Activated CD4-positive, CD25-positive, alpha-beta regulatory T cell treated with anti-CD3 and anti-CD28 coated beads, Interleukin-2, amount 50 U/mL, for 16 hours (primary cell): ENCODE measurements around the gene BEAN1.

ENCODE experiments used
- DNase-seq: peaks from one replicate; pipeline ENCODE4 v3.0.0-alpha.2; 2020; ENCODE audit warnings: low read depth, low spot score

Gene BEAN1

DNA sequence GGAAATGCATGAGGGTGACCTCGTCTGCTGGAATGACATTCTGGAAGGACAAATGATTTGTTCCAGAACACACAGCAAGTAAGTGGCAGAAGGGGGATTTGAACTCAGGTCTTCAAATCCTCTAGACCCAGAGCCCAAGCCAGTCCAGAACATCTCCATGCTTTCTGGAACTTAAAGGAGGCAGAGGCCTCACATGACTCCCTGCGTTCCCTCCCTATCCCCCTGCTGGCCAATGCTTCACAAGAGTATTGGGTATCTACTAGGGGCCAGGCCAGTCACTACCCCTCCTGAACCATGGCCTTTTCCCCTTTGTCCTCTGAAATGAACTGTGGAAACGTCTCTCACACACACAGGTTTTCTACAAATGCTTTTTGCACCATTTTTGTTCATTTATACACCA, 7.6 kb upstream of the BEAN1 start:
- DNase-seq, result no peak

DNA sequence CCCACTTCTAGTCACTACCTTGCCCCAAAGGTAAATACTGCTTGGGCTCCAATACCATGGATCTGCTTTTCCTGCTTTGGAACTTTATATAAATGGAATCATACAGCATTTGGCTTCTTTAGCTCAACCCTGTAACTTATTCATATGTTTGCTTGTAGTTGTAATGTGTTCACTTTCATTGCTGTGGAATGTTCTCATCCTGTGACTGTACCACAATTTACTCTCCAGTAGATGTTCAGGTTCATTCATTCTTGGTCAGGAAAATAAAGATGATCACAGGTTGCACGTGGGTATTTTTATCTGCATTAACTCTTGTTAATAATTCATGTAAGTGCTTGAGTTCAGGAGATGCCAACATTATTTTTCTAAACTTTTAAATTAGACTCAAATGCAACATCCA, 6.7 kb upstream of the BEAN1 start:
- no peak for DNase-seq

DNA sequence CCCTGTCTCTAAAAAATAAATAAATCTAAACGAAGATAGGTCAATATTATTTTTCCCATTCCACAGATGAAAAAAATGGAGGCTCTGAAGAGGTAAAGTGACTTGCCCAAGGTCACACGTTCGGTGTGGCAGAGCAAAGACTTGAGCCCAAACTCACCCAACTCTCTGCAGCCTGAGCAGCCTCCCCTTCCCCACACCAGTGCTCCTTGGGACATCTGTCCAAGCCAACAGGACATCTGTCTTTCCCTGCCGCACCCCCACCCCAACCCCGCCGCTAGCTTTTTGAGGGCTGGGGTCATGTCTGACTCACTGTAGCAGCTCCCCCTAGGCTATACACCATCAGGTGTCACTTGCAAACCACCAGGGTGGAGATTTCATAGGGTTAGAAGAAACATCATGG, 5.2 kb upstream of the BEAN1 start:
- no peak for DNase-seq

DNA sequence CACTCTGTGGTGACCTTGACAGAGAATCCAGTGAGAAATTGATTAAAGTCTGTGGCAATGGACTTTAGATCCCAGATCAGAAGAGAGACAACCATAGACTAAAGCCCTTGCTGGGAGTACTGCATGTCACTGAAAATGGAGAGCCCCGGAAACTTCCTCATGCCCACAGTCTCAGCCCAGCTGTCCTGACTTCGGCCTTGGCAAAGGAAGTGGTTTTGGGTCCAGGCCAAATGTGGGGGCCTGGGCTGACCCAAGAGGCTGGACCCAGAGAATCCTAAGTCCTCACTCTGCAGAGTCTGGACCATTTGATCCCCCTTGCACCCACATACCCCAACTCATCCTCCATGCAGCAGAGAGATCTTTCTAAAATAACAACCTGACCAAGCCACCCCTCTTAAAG, 4.7 kb upstream of the BEAN1 start:
- no peak for DNase-seq

DNA sequence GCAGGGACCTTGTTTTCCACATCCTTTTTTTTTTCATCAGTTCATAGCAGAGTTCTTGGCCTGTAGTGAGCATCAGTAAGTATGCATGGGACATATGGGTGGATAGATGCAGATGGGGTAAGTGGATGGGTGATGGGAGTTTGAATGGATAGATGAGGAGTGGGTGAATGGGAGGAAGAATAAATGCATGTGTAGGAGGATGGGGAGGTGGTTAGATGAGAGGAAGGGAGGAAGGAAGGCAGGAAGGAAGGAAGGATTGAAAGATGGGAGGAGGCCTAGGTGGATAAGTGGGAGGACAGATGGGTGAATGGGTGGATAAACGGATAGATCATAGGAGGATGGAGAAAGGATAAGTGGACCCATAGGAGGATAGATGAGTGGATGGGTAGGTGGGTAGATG, 3.9 kb upstream of the BEAN1 start:
- no peak for DNase-seq

DNA sequence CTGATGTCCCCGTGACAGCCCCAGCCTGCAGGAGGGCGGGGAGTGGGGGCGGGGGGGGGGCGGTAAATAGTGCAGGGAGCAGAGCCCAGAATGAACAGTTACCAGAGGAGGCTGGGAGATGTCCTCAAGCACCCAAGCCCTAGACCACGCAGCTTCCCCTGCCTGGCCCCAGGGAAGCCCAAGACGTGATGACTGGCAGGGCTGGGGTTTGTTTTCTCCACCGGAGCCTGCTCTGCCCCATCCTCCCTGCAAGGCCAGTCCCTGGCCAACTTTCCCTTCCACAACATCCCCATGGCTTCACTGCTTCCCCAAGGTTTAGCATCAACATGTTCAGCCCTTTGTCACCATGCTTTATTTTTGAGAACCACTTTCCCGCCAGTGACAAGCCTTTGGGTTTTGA, 1.4 kb upstream of the BEAN1 start:
- DNase-seq, result no peak

DNA sequence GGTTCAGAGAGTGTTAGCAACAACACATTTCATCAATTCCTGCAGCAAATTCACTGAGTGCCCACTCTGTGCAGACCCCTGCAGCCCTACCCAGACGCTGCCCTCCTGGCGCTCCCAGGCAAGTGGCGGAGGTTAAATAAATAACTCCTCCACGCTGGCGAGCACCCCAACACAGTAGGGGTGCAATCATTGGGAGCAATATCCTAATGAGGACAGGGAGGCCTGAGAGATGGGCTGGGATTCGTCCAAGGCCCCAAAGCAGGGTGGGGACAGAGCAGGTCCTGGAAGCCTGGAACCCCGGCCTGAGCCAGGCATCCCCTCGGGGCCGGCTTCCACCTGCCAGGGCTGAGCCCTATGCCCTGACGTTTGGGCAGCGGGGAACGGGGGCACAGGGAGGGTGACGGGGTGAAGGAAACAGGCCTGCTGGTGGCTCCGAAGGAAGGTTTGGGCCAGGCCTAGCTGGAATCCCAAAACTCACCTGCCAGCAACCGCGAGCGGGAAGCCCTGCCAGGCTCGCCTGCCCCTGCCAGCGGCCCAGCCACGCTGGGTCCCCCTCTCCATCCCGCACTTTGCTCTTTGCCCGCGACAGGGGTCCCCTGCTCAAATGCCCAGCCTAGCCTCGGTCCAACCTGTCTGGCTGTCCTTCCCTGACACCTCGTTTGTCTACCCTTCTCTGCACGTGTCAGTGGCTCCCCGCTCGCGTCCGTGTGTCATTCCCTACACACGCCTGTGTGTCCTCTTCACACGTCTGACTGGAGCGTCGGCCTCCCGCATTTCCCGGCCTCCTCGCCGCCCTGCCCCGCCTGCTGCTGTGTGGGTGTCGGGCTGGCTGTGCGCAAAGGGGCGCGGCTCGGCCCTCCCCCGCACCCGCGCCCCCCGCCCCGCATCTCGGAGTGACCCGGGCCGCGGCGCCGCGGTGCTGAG, 721 bp upstream of the BEAN1 start:
- no peak for DNase-seq

DNA sequence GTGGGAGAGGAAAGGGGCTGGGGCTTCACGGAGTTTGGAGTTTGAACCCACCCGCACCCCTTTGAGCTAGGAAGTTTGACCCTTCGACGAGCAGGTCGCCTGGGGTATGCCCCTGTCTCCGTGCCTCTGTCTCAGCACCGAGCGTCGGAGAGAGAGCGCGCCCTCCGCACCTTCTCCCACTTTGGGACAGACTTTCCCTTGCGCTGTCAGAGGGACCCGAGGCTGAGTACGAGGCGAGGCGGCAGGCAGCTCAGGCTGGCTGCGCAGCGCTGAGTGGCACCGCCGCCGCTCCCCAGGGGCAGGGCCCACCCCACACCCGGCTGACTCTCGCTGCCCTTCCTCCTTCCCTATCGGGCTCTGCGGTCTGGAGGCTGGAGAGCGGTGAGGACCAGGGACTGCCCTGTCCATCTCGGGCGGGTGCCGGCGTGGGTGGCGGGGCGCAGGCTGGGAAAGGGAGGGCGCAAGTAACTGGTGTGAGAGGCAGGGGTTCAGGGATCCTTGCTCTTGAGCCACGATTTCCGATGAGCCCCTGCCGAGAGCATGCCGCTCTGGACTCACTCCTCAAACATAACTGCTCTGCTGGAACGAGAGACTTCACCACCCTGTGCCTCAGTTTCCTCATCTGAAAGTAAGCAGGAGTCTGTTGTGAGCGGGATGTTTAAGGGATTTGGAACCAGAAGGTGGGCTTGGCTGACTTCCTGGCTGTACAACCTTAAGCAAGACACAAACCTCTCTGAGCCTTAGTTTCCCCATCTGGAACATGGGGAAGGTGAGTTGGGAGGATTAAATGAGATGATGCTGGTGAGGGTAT, 981 bp downstream of the BEAN1 start:
- no peak for DNase-seq

DNA sequence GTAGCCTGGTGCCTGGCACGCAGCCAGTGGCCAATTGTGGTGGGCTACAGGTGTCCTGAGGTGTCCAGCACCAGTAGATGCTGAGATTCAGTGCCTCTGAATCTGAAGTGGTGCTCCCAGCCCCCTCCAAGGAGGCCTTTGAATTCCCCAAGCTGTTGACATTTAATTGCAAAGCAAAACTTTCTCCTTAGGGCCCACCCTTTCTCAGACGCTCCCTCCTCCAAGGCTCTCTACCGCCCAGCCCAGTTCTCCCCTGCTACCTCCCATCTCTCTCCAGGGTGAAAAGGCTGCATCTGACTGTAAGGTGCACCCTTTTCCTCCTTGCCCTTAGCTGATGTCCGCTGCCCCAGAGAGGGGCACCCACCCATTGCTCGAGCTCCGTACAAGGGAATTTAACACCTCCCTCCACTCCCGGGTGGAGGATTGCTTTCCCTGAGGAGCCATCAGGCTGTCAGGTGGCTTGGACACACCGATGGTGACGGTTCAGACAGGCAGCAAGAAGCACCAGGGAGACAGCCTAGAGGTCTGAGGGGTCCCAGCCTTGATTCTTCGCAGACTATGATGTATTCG, 1.7 kb downstream of the BEAN1 start:
- DNase-seq, result no peak

DNA sequence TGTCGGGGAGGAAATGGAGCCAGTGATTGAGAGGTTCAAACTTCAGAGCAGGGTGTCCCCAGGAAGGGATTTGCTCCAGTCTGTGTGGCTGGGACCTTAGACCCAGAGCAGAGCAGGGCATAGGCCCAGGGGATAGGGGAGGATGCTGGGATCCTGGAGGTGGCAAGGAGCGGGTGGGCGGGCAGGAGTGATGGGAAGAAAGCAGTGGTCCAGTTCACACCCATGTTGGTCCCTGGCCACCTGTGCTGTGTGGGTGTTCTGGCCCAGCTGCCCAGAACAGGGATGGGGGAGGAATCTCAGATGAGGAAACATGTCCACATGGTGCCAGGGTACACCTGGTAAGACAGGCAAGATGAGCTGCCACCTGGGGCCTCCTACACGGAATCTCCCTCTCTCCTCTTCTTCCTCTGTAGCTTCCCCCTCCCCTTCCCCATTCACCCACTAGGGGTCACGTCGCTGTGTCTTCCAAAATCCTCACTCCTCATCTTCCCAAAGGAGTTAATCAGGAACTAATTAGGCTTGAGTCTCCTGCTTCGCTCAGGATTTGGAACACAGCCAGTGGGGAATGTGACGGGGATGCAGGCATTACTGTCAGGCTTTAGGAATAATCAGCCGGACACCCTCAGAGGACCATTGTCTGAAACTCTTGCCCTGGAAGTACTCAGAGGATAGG, 2.3 kb downstream of the BEAN1 start:
- DNase-seq, result no peak

DNA sequence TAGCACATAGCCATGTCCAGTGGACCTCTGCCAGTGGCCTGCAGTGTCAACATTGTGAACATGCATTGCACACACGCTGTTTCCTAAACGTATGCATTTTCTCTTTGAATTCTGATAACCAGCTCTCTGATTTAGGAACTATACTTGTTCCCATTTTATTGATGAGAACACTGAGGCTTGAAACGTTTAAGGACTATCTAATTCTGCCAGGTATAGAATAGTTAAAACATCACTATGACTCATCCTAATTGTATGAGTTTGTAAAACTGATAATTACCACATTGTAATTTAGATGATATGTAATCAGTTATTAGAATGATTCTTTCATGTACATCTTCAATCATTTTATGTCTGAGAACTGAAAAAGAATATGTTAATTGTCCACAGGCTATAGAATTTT, 3.1 kb downstream of the BEAN1 start:
- DNase-seq, result no peak

DNA sequence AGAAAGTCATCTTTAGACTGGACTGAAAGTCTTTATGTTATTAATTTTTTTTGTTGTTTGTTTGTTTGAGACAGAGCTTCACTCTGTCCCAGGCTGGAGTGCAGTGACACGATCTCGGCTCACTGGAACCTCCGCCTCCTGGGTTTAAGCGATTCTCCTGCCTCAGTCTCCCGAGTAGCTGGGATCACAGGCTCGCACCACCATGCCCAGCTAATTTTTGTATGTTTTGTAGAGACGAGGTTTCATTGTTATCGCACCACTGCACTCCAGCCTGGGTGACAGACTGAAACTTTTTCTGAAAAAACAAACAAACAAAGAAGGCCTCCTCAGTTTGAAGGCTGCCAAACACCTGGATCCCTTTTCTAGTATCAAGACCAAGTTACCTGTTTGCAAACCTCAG, 4.7 kb downstream of the BEAN1 start:
- DNase-seq, result no peak

DNA sequence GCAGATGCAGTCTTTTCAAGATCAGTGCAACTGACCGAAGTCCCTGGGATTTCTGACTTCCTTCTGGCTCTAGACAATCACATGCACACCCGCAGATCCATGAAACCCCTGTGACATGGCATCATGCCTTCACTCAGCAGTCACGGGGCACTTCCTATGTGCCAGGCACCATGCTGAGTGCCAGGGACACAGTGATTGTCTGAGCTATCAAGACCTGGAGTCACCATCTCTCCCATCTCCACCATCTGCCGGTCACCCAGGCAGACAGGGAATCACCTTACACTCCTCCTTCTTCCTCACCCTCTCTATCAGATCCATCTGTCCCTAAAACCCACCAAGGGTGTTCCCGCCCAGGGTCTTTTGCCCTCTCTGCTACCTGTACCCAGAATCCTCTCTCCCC, 5.3 kb downstream of the BEAN1 start:
- DNase-seq, result no peak

DNA sequence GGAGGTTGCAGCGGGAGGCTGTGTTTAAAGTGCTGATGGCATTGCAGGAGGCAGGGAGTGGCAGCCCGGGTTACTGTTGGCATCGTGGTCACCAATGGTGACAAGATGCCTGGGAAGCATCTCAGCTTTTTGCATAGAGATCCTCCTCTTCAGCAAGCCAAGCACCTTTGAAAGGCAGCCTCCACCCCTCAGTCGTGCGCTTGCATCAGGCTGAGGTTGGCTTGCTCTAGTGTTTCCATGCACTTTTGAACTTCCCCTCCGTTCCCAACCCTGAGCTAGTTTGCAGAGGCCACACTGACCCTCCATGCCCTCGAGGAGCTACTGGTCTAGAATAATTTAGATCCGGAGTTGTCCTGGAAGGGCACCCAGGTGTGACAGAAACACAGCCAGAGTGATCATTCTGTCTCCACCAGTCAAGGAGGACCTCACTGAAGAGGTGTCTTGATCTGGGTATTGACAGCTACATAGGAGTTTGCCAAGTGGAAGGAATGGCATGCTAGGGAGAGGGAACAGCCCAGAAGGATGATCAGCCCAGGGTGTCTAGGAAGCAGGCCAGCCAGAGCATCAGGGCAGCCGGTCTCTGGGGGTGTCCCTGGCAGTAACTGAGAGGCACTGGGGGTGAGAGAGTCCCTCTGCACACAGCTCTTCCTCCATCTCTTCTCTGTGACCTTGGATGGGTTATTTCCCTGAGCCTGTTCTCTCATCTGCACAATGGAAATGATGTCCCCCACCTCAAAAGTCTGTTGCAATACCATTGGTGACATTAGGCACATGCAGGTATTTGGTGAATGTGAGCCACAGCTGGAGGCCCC, 7.7 kb downstream of the BEAN1 start:
- DNase-seq, result no peak

DNA sequence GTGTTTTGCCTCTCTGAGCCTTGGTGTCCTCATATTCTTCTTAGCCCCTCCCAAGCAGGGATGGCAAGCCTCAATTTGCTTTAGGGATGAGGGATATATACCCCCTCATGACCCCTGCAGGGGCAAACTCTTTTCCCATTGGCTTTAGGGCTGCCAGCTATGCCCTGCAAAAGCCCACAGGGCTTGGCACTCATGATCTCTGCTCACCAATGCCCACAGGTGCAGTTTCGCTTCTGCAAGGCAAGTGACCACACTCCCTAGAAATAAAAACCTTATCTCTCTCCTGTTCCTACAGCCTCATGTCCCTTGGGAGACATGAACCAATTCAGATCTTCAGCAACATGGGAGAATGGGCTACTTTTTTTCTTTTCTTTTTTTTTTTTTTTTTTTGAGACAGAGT, 8.8 kb downstream of the BEAN1 start:
- DNase-seq, result no peak

DNA sequence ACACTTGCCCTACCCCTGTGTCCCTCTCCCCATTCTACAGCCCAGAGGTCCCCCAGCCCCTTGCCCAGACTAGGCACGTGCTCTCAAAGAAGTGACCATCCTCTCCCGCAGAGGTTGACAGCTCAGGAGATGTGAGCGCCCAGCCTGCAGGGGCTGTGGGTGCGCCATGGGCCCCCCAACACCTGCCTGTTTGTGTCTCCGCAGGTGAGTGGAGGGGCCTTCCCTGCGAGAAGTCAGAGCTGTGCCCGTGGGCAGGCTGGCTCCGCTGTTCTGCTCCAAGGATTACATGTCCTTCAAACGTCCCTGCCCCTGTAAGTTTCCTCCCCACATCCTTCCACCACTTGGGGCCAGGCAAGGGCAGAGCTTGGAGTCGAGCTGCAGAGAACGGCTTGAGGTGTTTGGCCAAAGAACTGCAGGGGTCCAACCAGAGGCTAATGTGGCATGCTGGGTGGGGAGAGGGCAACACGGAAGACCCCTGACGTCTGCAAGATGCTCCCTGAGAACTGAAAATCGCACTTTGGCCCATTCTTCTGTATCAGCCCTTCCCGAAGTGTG, 10.4 kb downstream of the BEAN1 start:
- DNase-seq, result no peak

DNA sequence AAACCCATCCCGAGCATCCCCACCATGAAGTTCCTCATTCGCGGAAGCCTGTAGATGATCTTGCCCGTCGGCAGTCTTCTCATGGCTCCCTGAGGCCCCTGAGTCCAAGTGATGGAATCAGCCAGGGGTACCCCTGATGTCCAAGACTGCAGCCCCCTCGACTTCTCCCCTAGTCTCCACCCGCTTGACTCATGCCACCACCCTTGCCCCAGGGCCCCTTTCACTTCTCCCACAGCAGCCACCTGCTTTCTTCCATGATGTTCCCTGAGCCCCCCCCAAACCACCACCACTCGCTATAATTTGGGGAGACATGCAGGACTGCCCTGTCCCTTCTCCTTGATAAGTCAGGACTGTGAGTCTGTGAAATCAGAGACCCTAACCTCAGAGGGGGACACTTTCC, 11.4 kb downstream of the BEAN1 start:
- no peak for DNase-seq

DNA sequence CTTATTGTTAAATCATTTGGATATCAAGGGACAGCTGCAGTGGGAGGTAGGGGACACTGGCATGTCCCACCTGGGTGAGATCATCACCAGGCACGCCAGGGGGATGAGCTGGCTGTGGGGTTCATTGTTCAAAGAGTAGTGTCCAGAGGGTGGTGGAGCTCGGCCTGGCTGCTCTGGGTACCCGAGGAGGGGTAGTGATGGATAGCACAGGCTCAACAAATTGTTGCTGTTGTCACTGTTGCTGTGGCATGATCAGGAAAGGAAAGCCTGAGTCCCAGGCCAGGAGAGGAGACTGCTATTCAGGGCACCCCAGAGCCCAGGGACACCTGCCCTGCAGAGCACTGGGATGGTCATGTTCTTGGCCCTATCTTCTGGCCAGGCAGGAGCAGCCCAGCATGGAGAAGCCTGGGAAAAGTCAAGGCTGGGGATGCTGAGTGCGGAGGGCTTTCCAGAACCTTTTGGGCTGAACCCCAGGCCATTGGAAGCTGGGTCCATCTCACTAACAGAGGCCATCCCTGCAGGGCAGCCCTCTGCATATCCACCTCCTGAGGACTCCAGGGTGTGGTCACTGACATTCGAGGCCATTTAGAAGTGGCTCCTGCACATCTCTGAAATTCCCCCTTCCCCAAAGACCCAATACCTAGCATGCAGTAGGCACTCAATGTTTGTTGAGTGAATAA, 12.1 kb downstream of the BEAN1 start:
- DNase-seq, result no peak

DNA sequence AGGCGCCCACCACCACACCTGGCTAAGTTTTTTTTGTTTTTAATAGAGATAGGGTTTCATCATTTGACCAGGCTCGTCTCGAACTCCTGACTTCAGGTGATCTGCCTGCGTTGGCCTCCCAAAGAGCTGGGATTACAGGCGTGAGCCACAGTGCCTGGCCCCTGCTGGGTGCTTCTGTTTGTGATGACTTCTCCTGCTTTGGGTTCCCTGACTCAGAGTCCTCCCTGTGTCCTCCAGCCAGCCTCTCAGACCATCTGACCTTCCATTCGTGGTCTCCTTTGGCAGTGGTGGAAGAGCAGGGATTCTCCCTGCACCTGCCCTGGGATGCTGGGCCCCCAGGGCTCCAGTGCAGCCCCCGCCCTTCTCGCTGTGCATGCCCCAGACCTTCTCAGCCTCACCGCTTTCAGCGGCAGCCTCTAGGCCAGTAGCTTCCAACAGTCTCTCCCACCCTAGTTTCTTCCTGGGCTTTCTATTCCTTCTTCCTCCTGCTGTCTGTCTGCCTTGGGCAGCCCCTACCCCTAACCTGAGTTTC, 13.2 kb downstream of the BEAN1 start:
- DNase-seq, result no peak

DNA sequence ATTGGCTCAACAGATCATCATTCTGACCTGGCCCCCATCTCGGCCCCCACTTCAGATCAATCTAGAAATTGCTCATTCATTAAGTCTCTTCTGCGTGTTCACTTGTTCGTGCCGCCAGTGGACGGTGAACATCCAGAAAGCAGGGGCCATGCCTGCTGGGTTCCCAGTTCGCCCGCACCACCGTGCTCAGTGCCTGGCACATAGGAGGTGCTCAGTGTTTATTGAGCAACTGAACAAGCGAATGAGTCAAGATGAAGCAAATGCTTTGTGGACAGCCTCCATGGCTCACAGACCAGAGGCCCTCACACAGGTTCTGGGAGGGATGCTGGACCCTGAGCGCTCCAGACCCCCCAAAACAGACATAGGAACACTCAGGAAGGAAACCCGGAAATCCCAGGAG, 13.9 kb downstream of the BEAN1 start:
- DNase-seq, result no peak
